GM10266 (cell line): ENCODE data around the gene MAPKAPK5.

Experiments used
- DNase-seq: peaks from one replicate; pipeline ENCODE4 v3.0.0; 2012; ENCODE audit errors: extremely low spot score
- TF ChIP-seq, protein P1 (sequence below): IDR thresholded peaks from 2 replicates; pipeline ENCODE4 v1.5.1; 2012; ENCODE audit warnings: mild to moderate bottlenecking, low read depth; ENCODE audit not compliant: control insufficient read depth, insufficient read depth; ENCODE audit errors: missing control alignments

MAPKAPK5 gene

DNA sequence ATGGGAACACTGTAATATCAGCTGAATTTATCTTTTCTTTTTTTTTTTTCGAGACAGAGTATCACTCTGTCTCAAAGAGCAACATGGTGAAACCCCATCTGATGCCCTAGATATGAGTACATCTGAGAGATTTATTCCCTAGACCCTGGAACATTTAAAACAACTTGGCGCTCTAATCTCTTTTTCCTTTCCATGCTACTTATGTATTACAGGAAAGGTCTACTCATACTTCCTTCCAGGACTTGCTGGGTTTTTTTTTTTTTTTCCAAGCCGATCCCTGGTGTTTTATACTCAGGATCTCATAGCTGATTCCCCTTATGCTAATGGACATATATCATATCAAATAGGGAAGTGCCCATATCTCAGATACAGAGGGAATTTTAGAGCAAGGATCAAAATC is 83.1 kb downstream of the MAPKAPK5 start:
- no peak for DNase-seq
- TF ChIP-seq, protein P1, sequence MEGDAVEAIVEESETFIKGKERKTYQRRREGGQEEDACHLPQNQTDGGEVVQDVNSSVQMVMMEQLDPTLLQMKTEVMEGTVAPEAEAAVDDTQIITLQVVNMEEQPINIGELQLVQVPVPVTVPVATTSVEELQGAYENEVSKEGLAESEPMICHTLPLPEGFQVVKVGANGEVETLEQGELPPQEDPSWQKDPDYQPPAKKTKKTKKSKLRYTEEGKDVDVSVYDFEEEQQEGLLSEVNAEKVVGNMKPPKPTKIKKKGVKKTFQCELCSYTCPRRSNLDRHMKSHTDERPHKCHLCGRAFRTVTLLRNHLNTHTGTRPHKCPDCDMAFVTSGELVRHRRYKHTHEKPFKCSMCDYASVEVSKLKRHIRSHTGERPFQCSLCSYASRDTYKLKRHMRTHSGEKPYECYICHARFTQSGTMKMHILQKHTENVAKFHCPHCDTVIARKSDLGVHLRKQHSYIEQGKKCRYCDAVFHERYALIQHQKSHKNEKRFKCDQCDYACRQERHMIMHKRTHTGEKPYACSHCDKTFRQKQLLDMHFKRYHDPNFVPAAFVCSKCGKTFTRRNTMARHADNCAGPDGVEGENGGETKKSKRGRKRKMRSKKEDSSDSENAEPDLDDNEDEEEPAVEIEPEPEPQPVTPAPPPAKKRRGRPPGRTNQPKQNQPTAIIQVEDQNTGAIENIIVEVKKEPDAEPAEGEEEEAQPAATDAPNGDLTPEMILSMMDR: no peak

DNA sequence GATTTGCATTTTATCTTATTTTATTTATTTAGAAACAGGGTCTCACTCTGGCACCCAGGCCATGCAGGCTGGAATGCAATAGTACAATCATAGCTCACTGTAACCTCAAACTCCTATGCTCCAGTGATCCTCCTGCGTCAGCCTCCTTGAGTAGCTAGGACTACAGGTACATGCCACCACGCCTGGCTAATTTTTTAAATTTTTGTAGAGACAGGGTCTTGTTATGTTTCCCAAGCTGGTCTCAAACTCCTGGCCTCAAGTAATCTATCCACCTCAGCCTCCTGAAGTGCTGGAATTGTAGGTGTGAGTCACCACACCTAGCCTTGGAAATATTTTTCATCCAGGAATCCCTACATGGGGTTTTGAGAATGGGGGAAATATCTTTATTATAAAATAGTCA is 84.6 kb downstream of the MAPKAPK5 start:
- TF ChIP-seq, protein P1: no peak
- DNase-seq: no peak

DNA sequence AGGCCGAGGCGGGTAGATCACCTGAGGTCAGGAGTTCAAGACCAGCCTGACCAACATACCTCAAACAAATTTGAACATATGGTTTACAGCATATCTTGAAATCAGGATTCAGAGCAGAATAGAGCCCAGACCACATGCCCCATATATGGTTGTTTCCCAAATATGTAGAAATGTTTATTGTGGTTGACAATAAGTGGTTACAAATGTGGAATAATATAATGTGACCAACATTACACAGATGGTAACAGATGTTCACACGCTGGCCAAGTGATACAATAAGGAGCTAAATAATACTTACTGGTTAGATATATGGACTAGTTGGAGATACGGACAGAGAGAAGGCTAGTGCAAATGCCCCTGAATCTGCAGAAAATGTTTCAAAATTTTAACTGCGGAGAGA is 85.3 kb downstream of the MAPKAPK5 start:
- TF ChIP-seq, protein P1: no peak
- DNase-seq: no peak

DNA sequence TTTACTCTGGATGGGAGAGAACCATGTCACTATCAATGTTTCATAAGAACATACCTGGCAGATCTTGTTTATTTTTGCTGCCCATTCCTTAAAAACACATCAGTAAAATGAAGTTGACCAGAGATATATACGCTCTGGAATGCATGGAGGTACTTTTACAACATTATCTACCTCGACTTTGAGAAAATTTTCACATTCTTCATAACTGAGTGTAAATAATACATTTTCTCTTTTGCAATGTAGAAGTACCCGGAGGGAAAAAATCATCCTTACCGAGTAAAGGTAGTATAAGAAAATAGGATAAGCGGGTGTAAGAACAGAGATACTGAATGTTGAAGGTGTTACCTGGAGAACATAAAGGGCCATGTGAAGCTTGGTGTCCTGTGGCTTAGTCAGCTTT is 90.2 kb downstream of the MAPKAPK5 start:
- TF ChIP-seq, protein P1: no peak
- no peak for DNase-seq

DNA sequence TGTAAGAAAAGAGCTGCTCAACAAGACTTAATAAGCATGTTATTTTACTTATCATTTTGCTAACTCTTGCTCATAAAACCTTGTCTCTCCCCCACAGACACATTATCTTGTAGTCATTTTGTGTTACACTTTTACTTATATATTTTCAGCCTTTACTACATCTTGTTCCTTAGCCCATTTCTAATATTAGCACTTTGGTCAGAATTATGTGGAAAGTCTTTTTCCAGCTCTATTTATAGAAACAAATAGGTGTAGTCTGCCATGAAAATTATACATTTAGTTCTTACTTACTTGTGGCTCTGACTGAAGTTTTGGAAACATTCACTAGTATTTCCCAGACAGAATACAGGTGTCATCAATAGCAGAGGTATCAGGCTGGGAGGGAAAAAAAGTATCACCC is 94.8 kb downstream of the MAPKAPK5 start:
- no peak for DNase-seq
- TF ChIP-seq, protein P1: no peak

DNA sequence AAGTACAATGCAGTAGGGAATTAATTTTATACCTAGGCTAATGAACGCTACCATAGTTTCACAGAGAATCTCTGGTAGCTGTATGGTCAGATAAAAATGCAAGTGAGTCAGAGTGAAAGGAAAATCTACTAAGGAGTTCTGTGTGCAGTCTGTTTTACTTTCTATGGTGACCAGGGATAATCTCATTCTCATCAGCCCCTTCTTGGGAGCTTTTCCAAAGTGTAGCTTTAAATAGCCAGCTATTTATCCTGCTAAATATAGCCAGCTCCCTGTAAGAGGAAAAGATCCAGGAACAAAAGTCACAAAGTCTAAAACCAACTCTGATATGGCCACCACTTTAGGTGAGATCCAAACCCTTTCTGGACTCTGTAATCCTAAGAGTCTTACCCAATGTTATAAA is 95.4 kb downstream of the MAPKAPK5 start:
- no peak for DNase-seq
- TF ChIP-seq, protein P1: no peak

DNA sequence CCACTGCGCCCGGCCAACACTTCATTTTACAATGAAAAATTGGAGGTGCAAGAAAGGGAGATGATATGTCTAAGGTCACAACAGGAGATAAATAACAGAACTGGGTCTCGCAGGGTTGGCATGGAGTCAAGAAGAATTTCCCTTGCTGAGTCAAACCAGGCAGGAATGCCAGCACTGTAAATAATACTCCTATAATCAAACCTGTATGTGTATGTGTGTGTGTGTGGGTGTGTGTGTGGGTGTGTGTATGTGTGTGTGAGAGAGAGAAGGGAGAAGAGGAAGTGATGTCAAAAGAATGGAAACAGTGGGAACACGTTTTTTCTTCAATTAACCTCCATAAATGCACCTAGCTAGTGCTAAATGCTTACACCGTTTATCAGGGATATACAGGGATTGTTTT is 100.5 kb downstream of the MAPKAPK5 start:
- no peak for DNase-seq
- TF ChIP-seq, protein P1: no peak
